Peyer's patch (tissue), 4 donors: ENCODE measurements around the gene OBSCN. TPM values are rescaled to one million over a fixed set of nuclear protein-coding genes. Genes with fewer than 3 reads are reported as not detected.

Experiments used
- DNase-seq, 3 donors: peaks; one replicate each; pipeline ENCODE4 v3.0.0-alpha.2; 2017 to 2019
- H3K27ac ChIP-seq, 4 donors: fragments of 200-600 bp; sonication (generic); one replicate each; pipeline ENCODE4 v1.5.1; 2016 to 2019
- H3K27me3 ChIP-seq, 2 donors: fragments of 200-600 bp; sonication (generic); one replicate each; pipeline ENCODE4 v1.5.1; 2019
- H3K36me3 ChIP-seq, 3 donors: fragments of 200-600 bp; sonication (generic); one replicate each; pipeline ENCODE4 v1.5.1; 2016 to 2019
- H3K4me1 ChIP-seq, 4 donors: fragments of 200-600 bp; sonication (generic); one replicate each; pipeline ENCODE4 v1.5.1; 2016 to 2019
- H3K4me3 ChIP-seq, 4 donors: fragments of 200-600 bp; sonication (generic); 1 replicate in 3 of 4; 2 replicates in 1 of 4; pipeline ENCODE4 v1.5.1; 2016 to 2019; ENCODE audit warnings: mild to moderate bottlenecking in 1 of 4
- H3K9me3 ChIP-seq, 4 donors: fragments of 200-600 bp; sonication (generic); one replicate each; pipeline ENCODE4 v1.5.1; 2016 to 2019; ENCODE audit warnings: mild to moderate bottlenecking in 1 of 4
- POLR2A ChIP-seq, 2 donors: fragments of 450-650 bp; IDR thresholded peaks; one replicate each; pipeline ENCODE4 v1.5.1; 2017; ENCODE audit warnings: antibody characterized with exemption in 2 of 2, mild to moderate bottlenecking in 2 of 2, moderate library complexity in 2 of 2
- total RNA-seq, 4 donors: library from RNA; depleted of rRNA; stranded (reverse); fragments of >200 nt; gene quantifications; one replicate each; pipeline ENCODE4 v1.1.0, GENCODE V29; 2016
- TF ChIP-seq, protein P1 (sequence below), 6 experiments: fragments of 450-650 bp in 4 of 6; fragments of 200-600 bp in 2 of 6; sonication (generic) in 1 of 6; IDR thresholded peaks; one replicate each; pipeline ENCODE4 v1.5.1; 2017 to 2019; ENCODE audit warnings: antibody characterized with exemption in 6 of 6, mild to moderate bottlenecking in 3 of 6, moderate library complexity in 1 of 6

Gene OBSCN
- total RNA-seq, 4 donors from 2014 or later = 5.8 to 136 (median 34.4) TPM

DNA sequence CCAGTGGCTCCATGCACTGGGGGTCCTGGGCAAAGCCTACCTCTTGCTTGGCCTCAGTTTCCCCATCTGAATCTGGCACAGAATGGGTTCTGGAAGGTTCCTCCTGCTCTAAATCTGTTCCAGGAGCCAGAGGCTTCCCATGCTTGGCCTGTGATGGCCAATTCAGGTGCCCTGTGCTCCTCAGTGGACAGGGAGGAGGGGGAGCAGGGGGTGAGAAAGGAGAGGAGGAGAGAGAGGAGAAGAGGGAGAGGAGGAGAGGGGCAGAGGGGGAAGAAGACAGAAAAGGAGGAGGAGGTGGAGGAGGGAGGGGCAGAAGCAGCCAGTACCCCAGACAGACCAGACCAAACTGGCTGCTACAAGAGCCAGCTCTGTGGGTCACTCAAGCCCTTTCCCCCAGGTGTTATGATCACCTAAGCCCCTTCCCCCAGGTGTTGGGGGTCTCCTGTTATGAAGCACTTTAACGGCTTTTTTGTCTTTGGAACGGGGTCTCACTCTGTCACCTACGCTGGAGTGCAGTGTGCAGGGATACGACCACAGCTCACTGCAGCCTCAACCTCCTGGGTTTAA, 155.1 kb downstream of the OBSCN start:
- no peak for TF ChIP-seq POLR2A (IDR thresholded peaks at IDR 0.05)
- TF ChIP-seq, protein P1, sequence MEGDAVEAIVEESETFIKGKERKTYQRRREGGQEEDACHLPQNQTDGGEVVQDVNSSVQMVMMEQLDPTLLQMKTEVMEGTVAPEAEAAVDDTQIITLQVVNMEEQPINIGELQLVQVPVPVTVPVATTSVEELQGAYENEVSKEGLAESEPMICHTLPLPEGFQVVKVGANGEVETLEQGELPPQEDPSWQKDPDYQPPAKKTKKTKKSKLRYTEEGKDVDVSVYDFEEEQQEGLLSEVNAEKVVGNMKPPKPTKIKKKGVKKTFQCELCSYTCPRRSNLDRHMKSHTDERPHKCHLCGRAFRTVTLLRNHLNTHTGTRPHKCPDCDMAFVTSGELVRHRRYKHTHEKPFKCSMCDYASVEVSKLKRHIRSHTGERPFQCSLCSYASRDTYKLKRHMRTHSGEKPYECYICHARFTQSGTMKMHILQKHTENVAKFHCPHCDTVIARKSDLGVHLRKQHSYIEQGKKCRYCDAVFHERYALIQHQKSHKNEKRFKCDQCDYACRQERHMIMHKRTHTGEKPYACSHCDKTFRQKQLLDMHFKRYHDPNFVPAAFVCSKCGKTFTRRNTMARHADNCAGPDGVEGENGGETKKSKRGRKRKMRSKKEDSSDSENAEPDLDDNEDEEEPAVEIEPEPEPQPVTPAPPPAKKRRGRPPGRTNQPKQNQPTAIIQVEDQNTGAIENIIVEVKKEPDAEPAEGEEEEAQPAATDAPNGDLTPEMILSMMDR (IDR thresholded peaks at IDR 0.05) = no peak
- no peak for DNase-seq
- no peaks in the 10 kb centered on the region for H3K36me3 ChIP-seq
- H3K27ac ChIP-seq = no peak overlapping the region
- no peaks in the 10 kb centered on the region for H3K27me3 ChIP-seq
- no peak overlapping the region for H3K4me3 ChIP-seq
- H3K9me3 ChIP-seq = no peaks in the 10 kb centered on the region
- no peaks in the 10 kb centered on the region for H3K4me1 ChIP-seq

DNA sequence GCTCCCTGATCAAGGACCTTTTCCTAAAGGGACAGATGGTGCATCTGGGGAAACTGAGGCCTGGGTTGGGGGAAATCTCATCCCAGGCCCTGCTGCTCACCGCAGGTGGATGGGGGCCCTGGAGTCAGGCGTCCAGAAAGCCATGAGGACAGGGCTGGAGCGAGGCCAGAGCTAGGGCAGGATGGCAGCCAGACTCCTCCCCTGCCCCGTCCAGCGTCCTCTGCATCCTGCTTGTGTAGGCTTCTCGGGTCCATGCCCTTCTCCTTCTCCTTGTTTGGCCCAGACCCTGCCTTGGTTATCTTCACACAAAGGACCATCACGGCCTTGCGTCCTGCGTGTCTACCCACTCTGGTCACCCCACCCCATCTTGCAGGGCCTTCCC, 155.8 kb downstream of the OBSCN start:
- no peaks in the 10 kb centered on the region for H3K4me1 ChIP-seq
- peak in 1 of 3 donors; percentile 20 for DNase-seq
- no peak overlapping the region for H3K4me3 ChIP-seq
- no peaks in the 10 kb centered on the region for H3K36me3 ChIP-seq
- TF ChIP-seq, protein P1 (IDR thresholded peaks at IDR 0.05) = no peak
- TF ChIP-seq POLR2A (IDR thresholded peaks at IDR 0.05) = no peak
- H3K27me3 ChIP-seq = no peaks in the 10 kb centered on the region
- no peaks in the 10 kb centered on the region for H3K9me3 ChIP-seq
- no peak overlapping the region for H3K27ac ChIP-seq

DNA sequence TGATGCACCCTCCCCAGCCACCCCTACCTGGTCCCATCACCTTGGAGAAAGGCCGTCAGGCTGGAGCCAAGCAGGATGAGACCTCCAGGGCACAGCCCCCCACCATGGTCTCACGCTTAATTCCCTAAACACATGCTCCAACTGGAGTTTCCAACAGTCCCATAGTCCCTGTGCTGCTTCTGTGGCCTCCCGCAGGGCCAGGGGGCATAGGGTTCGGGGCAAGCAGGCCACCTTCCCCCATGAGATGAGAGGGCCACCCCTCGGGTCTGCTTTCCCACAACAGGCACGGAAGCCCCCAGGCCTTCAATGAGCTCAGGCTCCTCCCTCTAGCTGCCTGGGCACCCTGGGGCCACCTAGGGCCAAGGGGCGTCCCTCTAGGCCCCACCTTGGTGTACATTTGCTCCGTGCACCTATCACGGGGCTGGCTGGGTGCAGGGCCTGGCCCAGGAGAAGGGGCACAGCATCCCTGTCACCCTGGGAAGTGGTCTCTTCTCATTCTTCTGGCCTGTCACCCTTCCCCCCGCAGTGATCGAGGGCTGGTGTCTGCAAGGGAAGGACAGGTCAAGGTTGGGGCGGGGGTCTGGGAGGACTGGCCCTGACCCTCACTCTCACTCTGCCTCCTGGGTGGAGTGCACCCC, 156.3 kb downstream of the OBSCN start:
- Histone ChIP-seq H3K4me1 (no peaks in the 10 kb centered on the region), H3K4me3 (no peak overlapping the region), H3K27me3 (no peaks in the 10 kb centered on the region), H3K36me3 (no peaks in the 10 kb centered on the region), H3K27ac (no peak overlapping the region), H3K9me3 (no peaks in the 10 kb centered on the region)
- DNase-seq = peak in 1 of 3 donors; percentile 28
- TF ChIP-seq POLR2A (IDR thresholded peaks at IDR 0.05) = no peak
- TF ChIP-seq, protein P1 (IDR thresholded peaks at IDR 0.05) = no peak

DNA sequence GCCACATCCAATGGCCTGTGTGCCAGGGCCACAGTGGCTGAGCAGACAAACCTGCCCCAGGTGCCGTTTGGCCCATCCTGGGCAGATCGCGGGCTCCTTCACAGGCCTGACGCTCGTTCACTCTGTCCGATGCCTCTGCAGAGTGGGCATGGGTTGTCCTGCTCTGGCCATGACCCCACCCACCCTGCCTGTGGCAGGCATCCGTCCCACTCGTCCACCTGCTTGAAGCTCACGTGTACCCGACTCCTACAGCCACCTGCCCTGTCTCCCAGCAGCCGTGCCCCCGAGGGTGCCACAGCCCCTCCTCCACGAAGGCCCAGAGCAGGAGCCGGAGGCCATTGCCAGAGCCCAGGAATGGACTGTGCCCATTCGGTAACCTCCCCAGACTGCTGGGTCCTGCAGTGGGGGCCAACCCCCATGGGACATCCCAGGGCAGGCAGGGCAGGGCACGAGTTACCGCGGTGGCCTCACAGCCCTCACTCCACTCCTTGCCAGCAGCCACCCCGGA, 156.9 kb downstream of the OBSCN start:
- H3K4me3 ChIP-seq = no peak overlapping the region
- no peaks in the 10 kb centered on the region for H3K36me3 ChIP-seq
- H3K27me3 ChIP-seq = no peaks in the 10 kb centered on the region
- TF ChIP-seq, protein P1 (IDR thresholded peaks at IDR 0.05) = no peak
- no peak for TF ChIP-seq POLR2A (IDR thresholded peaks at IDR 0.05)
- no peaks in the 10 kb centered on the region for H3K9me3 ChIP-seq
- no peak overlapping the region for H3K27ac ChIP-seq
- H3K4me1 ChIP-seq = no peaks in the 10 kb centered on the region
- DNase-seq = peak in 1 of 3 donors; percentile 43

DNA sequence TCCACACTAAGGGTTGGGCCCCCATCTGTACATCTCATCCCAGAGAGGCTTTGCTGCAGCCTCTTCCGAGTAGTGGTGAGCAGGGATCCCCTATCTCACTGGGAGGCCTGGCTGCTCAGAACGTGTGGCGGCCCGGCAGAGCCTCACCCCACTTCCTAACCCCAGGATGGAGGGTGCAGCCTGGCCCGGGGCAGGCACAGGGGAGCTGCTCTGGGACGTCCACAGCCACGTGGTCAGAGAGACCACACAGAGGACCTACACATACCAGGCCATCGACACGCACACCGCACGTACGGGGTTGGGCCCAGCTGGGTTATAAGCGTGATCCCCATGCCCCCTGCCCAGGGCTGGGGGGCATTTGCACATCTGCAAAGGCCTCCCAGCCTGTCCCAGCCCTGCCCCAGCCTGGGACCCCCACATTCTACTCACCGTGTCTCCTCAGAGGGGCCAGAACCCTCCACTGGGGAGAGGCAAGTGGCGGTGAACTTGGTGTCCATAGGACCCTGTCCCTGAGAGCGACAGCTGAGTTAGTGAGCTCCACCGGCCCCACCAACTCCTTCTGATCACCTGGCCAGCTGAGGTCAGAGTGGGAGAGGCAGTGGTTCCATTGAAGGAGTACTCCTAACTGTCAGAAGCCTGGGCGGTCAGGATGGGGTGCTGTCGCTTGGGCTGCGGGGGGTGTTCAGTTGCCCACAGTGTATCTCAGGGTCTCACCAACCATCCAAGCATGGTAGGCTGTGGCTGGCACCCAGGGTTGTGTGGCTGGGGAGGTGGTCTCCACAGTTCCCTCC, 157.6 kb downstream of the OBSCN start:
- H3K27me3 ChIP-seq = no peaks in the 10 kb centered on the region
- no peaks in the 10 kb centered on the region for H3K36me3 ChIP-seq
- no peaks in the 10 kb centered on the region for H3K9me3 ChIP-seq
- TF ChIP-seq, protein P1 (IDR thresholded peaks at IDR 0.05) = no peak
- no peak for TF ChIP-seq POLR2A (IDR thresholded peaks at IDR 0.05)
- no peak overlapping the region for H3K27ac ChIP-seq
- no peak overlapping the region for H3K4me3 ChIP-seq
- no peak for DNase-seq
- H3K4me1 ChIP-seq = no peaks in the 10 kb centered on the region
